H1 (cell line): ENCODE measurements around the gene LRATD1. TPM values are rescaled to one million over a fixed set of nuclear protein-coding genes. Genes with fewer than 3 reads are reported as not detected.

Experiments
- CTCF ChIA-PET: fragments of 300-600 bp; sonication (Branson Sonifier 250); formaldehyde crosslinking; loops from one replicate; lab custom pipeline; 2021; ENCODE audit not compliant: partially characterized antibody; lab: Charles Lee
- POLR2A ChIA-PET: fragments of 300-600 bp; sonication (Branson Sonifier 250); formaldehyde crosslinking; loops from one replicate; lab custom pipeline; 2021; ENCODE audit warnings: inconsistent platforms; ENCODE audit not compliant: partially characterized antibody; lab: Charles Lee
- DNase-seq, 2 experiments: peaks; one replicate each; pipeline versions ENCODE4 v3.0.0 to v3.0.0-alpha.2; 2010 to 2022; ENCODE audit warnings: low spot score in 2 of 2, low read depth in 1 of 2, mixed read lengths in 1 of 2
- FAIRE-seq: peaks from 2 replicates; lab custom pipeline; 2011; peaks lifted over from hg19 to GRCh38; lab: Jason Lieb, UNC
- H2AFZ ChIP-seq: 2 replicates; pipeline ENCODE4 v1.8.1; 2012; ENCODE audit warnings: low read length, inconsistent platforms
- H2AK5ac ChIP-seq: 2 replicates; pipeline ENCODE4 v1.6.1; 2013; ENCODE audit warnings: low read depth, low read length
- H2BK120ac ChIP-seq: replicated peaks from 2 replicates; pipeline ENCODE3; 2013; ENCODE audit warnings: low read depth, low read length, inconsistent platforms
- H2BK12ac ChIP-seq: 2 replicates; pipeline ENCODE4 v1.6.1; 2013; ENCODE audit warnings: low read depth, low read length
- H2BK15ac ChIP-seq: 2 replicates; pipeline ENCODE4 v1.6.1; 2013; ENCODE audit warnings: low read length
- H2BK20ac ChIP-seq: 2 replicates; pipeline ENCODE4 v1.6.1; 2013; ENCODE audit warnings: low read length
- H2BK5ac ChIP-seq: 2 replicates; pipeline ENCODE4 v1.6.1; 2013; ENCODE audit warnings: low read depth, low read length
- H3K14ac ChIP-seq: 2 replicates; pipeline ENCODE4 v1.6.1; 2013; ENCODE audit warnings: inconsistent platforms; ENCODE audit not compliant: insufficient read length
- H3K18ac ChIP-seq: 2 replicates; pipeline ENCODE4 v1.6.1; 2013; ENCODE audit warnings: low read length; ENCODE audit errors: extremely low read depth
- H3K23ac ChIP-seq: 2 replicates; pipeline ENCODE4 v1.6.1; 2013; ENCODE audit warnings: inconsistent platforms; ENCODE audit not compliant: insufficient read length
- H3K23me2 ChIP-seq: 2 replicates; pipeline ENCODE4 v1.6.1; 2013; ENCODE audit warnings: low read depth, low read length
- H3K27ac ChIP-seq: 2 replicates; pipeline ENCODE4 v1.6.1; 2011; ENCODE audit warnings: low read depth, low read length, inconsistent platforms
- H3K27me3 ChIP-seq, 4 experiments: replicated peaks in 1 of 4; 1 replicate in 1 of 4; 2 replicates in 3 of 4; pipeline versions ENCODE4 v1.6.1 to v1.8.1; 2011 to 2013; ENCODE audit warnings: low read length in 3 of 4, mild to moderate bottlenecking in 3 of 4, inconsistent platforms in 2 of 4, mixed read lengths in 2 of 4, moderate library complexity in 1 of 4; ENCODE audit not compliant: control insufficient read depth in 3 of 4, insufficient read depth in 3 of 4; ENCODE audit errors: extremely low read depth in 1 of 4
- H3K36me3 ChIP-seq, 4 experiments: 2 replicates each; pipeline versions ENCODE4 v1.6.1 to v1.8.1; 2011 to 2013; ENCODE audit warnings: mild to moderate bottlenecking in 4 of 4, low read length in 3 of 4, moderate library complexity in 2 of 4, control low read depth in 1 of 4, inconsistent platforms in 1 of 4; ENCODE audit not compliant: insufficient read depth in 4 of 4, control insufficient read depth in 2 of 4
- H3K4ac ChIP-seq: replicated peaks from 2 replicates; pipeline ENCODE3; 2013; ENCODE audit warnings: low read length, low read depth, mixed read lengths, inconsistent platforms; ENCODE audit not compliant: insufficient read length
- H3K4me1 ChIP-seq, 4 experiments: replicated peaks in 1 of 4; 1 replicate in 1 of 4; 2 replicates in 3 of 4; pipeline versions ENCODE4 v1.6.1 to v1.8.1; 2011 to 2013; ENCODE audit warnings: low read length in 3 of 4, inconsistent platforms in 2 of 4, mixed read lengths in 1 of 4; ENCODE audit not compliant: insufficient read depth in 4 of 4, control insufficient read depth in 3 of 4
- H3K4me2 ChIP-seq, 2 experiments: 2 replicates each; pipeline versions ENCODE4 v1.6.1 to v1.8.1; 2011 to 2013; ENCODE audit warnings: low read depth in 2 of 2, low read length in 2 of 2, control low read depth in 1 of 2, inconsistent platforms in 1 of 2, mild to moderate bottlenecking in 1 of 2; ENCODE audit not compliant: insufficient read depth in 1 of 2
- H3K4me3 ChIP-seq, 4 experiments: fragments of 200-600, 300-600 bp in 1 of 4; sonication (generic), shearing (Covaris generic), sonication (Bioruptor Twin) in 1 of 4; 2 replicates each; pipeline versions ENCODE4 v1.5.1 to v1.8.1; 2011 to 2016; ENCODE audit warnings: low read length in 4 of 4, low read depth in 3 of 4, control low read depth in 2 of 4, inconsistent platforms in 2 of 4, mild to moderate bottlenecking in 2 of 4, mixed read lengths in 1 of 4, moderate library complexity in 1 of 4; ENCODE audit not compliant: insufficient read depth in 2 of 4; ENCODE audit errors: extremely low read depth in 1 of 4
- H3K56ac ChIP-seq: replicated peaks from 2 replicates; pipeline ENCODE3; 2013; ENCODE audit warnings: low read depth, mild to moderate bottlenecking, mixed read lengths, low read length, inconsistent platforms; ENCODE audit not compliant: insufficient read length
- H3K79me1 ChIP-seq: 2 replicates; pipeline ENCODE4 v1.6.1; 2013; ENCODE audit warnings: low read depth, low read length, control low read depth
- H3K79me2 ChIP-seq, 2 experiments: 2 replicates each; pipeline versions ENCODE4 v1.6.1 to v1.8.1; 2012 to 2013; ENCODE audit warnings: low read length in 2 of 2, mild to moderate bottlenecking in 2 of 2, inconsistent platforms in 1 of 2; ENCODE audit not compliant: insufficient read depth in 2 of 2, control insufficient read depth in 1 of 2
- H3K9ac ChIP-seq, 4 experiments: replicated peaks in 1 of 4; 1 replicate in 1 of 4; 2 replicates in 3 of 4; pipeline versions ENCODE4 v1.6.1 to v1.8.1; 2011 to 2013; ENCODE audit warnings: low read depth in 3 of 4, low read length in 3 of 4, control low read depth in 2 of 4, mild to moderate bottlenecking in 2 of 4, moderate library complexity in 2 of 4, inconsistent platforms in 1 of 4; ENCODE audit errors: extremely low read depth in 1 of 4
- H3K9me3 ChIP-seq, 2 experiments: 2 replicates each; pipeline versions ENCODE4 v1.6.1 to v1.8.1; 2012 to 2013; ENCODE audit warnings: mild to moderate bottlenecking in 2 of 2, moderate library complexity in 2 of 2, control low read depth in 1 of 2, inconsistent platforms in 1 of 2, low read depth in 1 of 2, low read length in 1 of 2, mixed read lengths in 1 of 2; ENCODE audit not compliant: insufficient read depth in 2 of 2
- H4K20me1 ChIP-seq, 2 experiments: replicated peaks in 1 of 2; 2 replicates each; pipeline versions ENCODE3 to v1.8.1; 2011 to 2013; ENCODE audit warnings: inconsistent platforms in 2 of 2, low read length in 2 of 2, mild to moderate bottlenecking in 1 of 2; ENCODE audit not compliant: insufficient read depth in 2 of 2, control insufficient read depth in 1 of 2
- H4K5ac ChIP-seq: 2 replicates; pipeline ENCODE4 v1.6.1; 2013; ENCODE audit warnings: low read length, low read depth, mixed read lengths, inconsistent platforms; ENCODE audit not compliant: insufficient read length
- H4K8ac ChIP-seq: 2 replicates; pipeline ENCODE4 v1.8.0; 2013; ENCODE audit warnings: mild to moderate bottlenecking, moderate library complexity, low read length, inconsistent platforms; ENCODE audit not compliant: insufficient read depth; ENCODE audit errors: extremely low read depth
- H4K91ac ChIP-seq: replicated peaks from 2 replicates; pipeline ENCODE3; 2013; ENCODE audit warnings: low read length, mixed read lengths, inconsistent platforms; ENCODE audit not compliant: insufficient read length
- KDM4A ChIP-seq: IDR thresholded peaks from one replicate; pipeline ENCODE4 v1.7.1; 2012; ENCODE audit warnings: low read depth, mild to moderate bottlenecking, moderate library complexity, low read length, inconsistent platforms; ENCODE audit not compliant: severe bottlenecking
- PHF8 ChIP-seq: fragments of 200-600 bp; sonication (generic); conservative IDR thresholded peaks from 2 replicates; pipeline ENCODE4 v1.7.1; 2012; ENCODE audit warnings: low read depth, mild to moderate bottlenecking, inconsistent platforms, low read length, moderate library complexity
- RAD21 ChIP-seq, 2 experiments: IDR thresholded peaks in 1 of 2; conservative IDR thresholded peaks in 1 of 2; 2 replicates each; pipeline ENCODE4 v1.6.1; 2011; ENCODE audit warnings: low read depth in 2 of 2, low read length in 2 of 2, improper control_type of control experiment in 1 of 2, inconsistent platforms in 1 of 2, mild to moderate bottlenecking in 1 of 2, moderate library complexity in 1 of 2
- RBBP5 ChIP-seq: IDR thresholded peaks from 2 replicates; pipeline ENCODE4 v1.7.1; 2012; ENCODE audit warnings: low read depth, mild to moderate bottlenecking, inconsistent platforms, low read length, moderate library complexity, borderline replicate concordance
- TAF1 ChIP-seq: IDR thresholded peaks from 2 replicates; pipeline ENCODE4 v1.6.1; 2011; ENCODE audit warnings: mild to moderate bottlenecking, low read depth, low read length
- YY1 ChIP-seq: IDR thresholded peaks from 2 replicates; pipeline ENCODE4 v1.6.1; 2011; ENCODE audit warnings: low read depth, mild to moderate bottlenecking, low read length
- WGBS, 2 experiments: shearing (Covaris generic) in 1 of 2; methylation state at CpG; one replicate each; pipeline versions ENCODE4 v1.1.6 to v1.1.7; 2013 to 2015; ENCODE audit warnings: low lambda C conversion rate in 2 of 2, mixed read lengths in 2 of 2, inconsistent platforms in 1 of 2, low coverage in 1 of 2, missing lambda C conversion rate in 1 of 2; ENCODE audit not compliant: insufficient replicate concordance in 2 of 2, insufficient coverage in 1 of 2, insufficient read length in 1 of 2; ENCODE audit errors: extremely low coverage in 1 of 2, missing lambda C conversion rate in 1 of 2; 5-methylcytosine and 5-hydroxymethylcytosine counted together
- polyA plus RNA-seq, 7 experiments: library from polyadenylated mRNA; depleted of rRNA in 3 of 7; stranded (reverse) in 5 of 7; unstranded in 2 of 7; fragments of >200 nt in 5 of 7; fragments of 200-250 nt in 2 of 7; gene quantifications; 1 replicate in 5 of 7; 2 replicates in 1 of 7; 4 replicates in 1 of 7; pipeline versions ENCODE4 v1.2.1 to v1.2.3, GENCODE V29; 2011 to 2013; ENCODE audit warnings: missing spikeins in 2 of 7, mixed read lengths in 2 of 7
- total RNA-seq: library from RNA; stranded (reverse); fragmentation: NEBNext Ultra II Directional; extraction: Animal tissue kit (Norgen Biotek cat#: 25700); gene quantifications from 2 replicates; pipeline ENCODE4 v1.2.1, GENCODE V29; 2021
- TF ChIP-seq, protein P1 (sequence below), 3 experiments: IDR thresholded peaks; 1 replicate in 2 of 3; 2 replicates in 1 of 3; pipeline versions ENCODE4 v1.5.1 to v1.6.1; 2011; ENCODE audit warnings: low read length in 3 of 3, mild to moderate bottlenecking in 3 of 3, inconsistent platforms in 2 of 3, low read depth in 1 of 3, moderate library complexity in 1 of 3; ENCODE audit not compliant: insufficient read depth in 1 of 3; ENCODE audit errors: control extremely low read depth in 1 of 3
- TF ChIP-seq, protein P2 (sequence below): IDR thresholded peaks from 2 replicates; pipeline ENCODE4 v1.6.1; 2012; ENCODE audit warnings: inconsistent platforms

Gene LRATD1
- total and polyA plus RNA-seq, 2 of the 8 experiments (the other 6 are each of a cell fraction or from before 2014, with no cell fraction given) = 1.2 to 2.3 TPM

GRCh38 chr2:14635391-14635871 is 2.9 kb downstream of the LRATD1 start:
- Histone ChIP-seq H3K9me3 (no peaks in the 10 kb centered on the region), H2BK12ac (0 out of 2 replicates have a peak overlapping the region, but pooled peaks have one; percentile 50), H2BK20ac (no peak overlapping the region), H3K23ac (no peak overlapping the region), H3K14ac (no peak overlapping the region), H2BK5ac (no peak overlapping the region; the same call in 1 of the 2 replicates), H2BK15ac (0 out of 2 replicates have a peak overlapping the region, but pooled peaks have one; percentile 18), H3K79me2 (no peaks in the 10 kb centered on the region), H4K91ac (no peak overlapping the region), H3K56ac (no peak overlapping the region), H4K20me1 (peaks cover 2 to 6% of the 10 kb centered on the region in 2 experiments), H3K4me3 (peak overlapping the region; percentile 62 to 79 (median 72)), H3K4me1 (peaks cover 3 to 21% (median 13%) of the 10 kb centered on the region in 4 experiments), H2BK120ac (no peak overlapping the region), H3K36me3 (no peaks in the 10 kb centered on the region), H3K23me2 (peaks cover 28% of the 10 kb centered on the region), H4K8ac (no peak overlapping the region), H2AK5ac (no peak overlapping the region), H3K9ac (no peak overlapping the region; a peak in 2 of 7 replicates), H3K18ac (peak overlapping the region; percentile 60; the same call in 1 of the 2 replicates), H3K27ac (no peak overlapping the region), H3K27me3 (peaks cover 21 to 61% (median 44%) of the 10 kb centered on the region in 4 experiments), H2AFZ (peak overlapping the region; percentile 84), H4K5ac (no peak overlapping the region), H3K4me2 (peak overlapping the region; percentile 94 to 98), H3K4ac (no peak overlapping the region), H3K79me1 (no peaks in the 10 kb centered on the region)
- CTCF ChIA-PET = interaction anchor here (0.7 to 2.4 kb wide), 12 partner anchors 9 to 527 kb away, joined by 3 to 11 read pairs (median 5); no protein-coding TSS in a partner anchor
- 2% methylated on average over 20 of the region's 24 CpGs; no CpG with 5 or more reads in 1 of the 2 experiments for WGBS, 2 experiments
- POLR2A ChIA-PET = interaction anchor here (0.6 to 1.1 kb wide), 2 partner anchors 955 to 1588 kb away, joined by 3 read pairs; no protein-coding TSS in a partner anchor
- FAIRE-seq (no peak), DNase-seq (peak in 1 of 2 experiments; percentile 82)
- TF ChIP-seq RAD21 (IDR thresholded peaks at IDR 0.05 in 1 of 2, conservative IDR thresholded peaks at IDR 0.05 in 1 of 2; ENCODE audit: low read depth in 2 of 2, low read length in 2 of 2) = peak in 1 of 2 experiments; percentile 19; a peak in 2 of 4 replicates
- 0 out of 2 replicates have a peak, but pooled peaks have one; percentile 37 for TF ChIP-seq PHF8
- peak; percentile 15; the same call in 1 of the 2 replicates for TF ChIP-seq RBBP5
- peak; percentile 52; the same call in 1 of the 2 replicates for TF ChIP-seq YY1
- TF ChIP-seq, protein P1, sequence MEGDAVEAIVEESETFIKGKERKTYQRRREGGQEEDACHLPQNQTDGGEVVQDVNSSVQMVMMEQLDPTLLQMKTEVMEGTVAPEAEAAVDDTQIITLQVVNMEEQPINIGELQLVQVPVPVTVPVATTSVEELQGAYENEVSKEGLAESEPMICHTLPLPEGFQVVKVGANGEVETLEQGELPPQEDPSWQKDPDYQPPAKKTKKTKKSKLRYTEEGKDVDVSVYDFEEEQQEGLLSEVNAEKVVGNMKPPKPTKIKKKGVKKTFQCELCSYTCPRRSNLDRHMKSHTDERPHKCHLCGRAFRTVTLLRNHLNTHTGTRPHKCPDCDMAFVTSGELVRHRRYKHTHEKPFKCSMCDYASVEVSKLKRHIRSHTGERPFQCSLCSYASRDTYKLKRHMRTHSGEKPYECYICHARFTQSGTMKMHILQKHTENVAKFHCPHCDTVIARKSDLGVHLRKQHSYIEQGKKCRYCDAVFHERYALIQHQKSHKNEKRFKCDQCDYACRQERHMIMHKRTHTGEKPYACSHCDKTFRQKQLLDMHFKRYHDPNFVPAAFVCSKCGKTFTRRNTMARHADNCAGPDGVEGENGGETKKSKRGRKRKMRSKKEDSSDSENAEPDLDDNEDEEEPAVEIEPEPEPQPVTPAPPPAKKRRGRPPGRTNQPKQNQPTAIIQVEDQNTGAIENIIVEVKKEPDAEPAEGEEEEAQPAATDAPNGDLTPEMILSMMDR (IDR thresholded peaks at IDR 0.05; ENCODE audit: control extremely low read depth in 1 of 3, insufficient read depth in 1 of 3, low read depth in 1 of 3, low read length in 3 of 3) = peak in 1 of 3 experiments; percentile 10; a peak in 1 of 4 replicates
- TF ChIP-seq KDM4A = peak; percentile 77
- TF ChIP-seq, protein P2, sequence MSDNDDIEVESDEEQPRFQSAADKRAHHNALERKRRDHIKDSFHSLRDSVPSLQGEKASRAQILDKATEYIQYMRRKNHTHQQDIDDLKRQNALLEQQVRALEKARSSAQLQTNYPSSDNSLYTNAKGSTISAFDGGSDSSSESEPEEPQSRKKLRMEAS = 0 out of 2 replicates have a peak, but pooled peaks have one; percentile 5
- peak; percentile 11; the same call in 1 of the 2 replicates for TF ChIP-seq TAF1
